ENCODE results near the gene HBM.
"Not testable (repeated sequence)": the region's sequence is repeated elsewhere in the genome, so short reads cannot be mapped to it uniquely, and the experiment has no call there.

Gene HBM

GRCh38 chr16:180681-181564, 15.1 kb downstream of the HBM start:
- in situ Hi-C loops (cut with MboI; ENCODE audit: low sequenced_read_pairs), result no loop called here

- in situ Hi-C loops (cut with MboI; ENCODE audit: low sequenced_read_pairs), result no loop called here
Measured at GRCh38 chr16:181565-182021, 15.8 kb downstream of the HBM start.

- in situ Hi-C loops (cut with MboI; ENCODE audit: low sequenced_read_pairs), result no loop called here
Measured at GRCh38 chr16:183005-183404, 17.2 kb downstream of the HBM start.

- in situ Hi-C loops (cut with MboI; ENCODE audit: low sequenced_read_pairs), result no loop called here
Measured at GRCh38 chr16:185213-185612, 19.4 kb downstream of the HBM start.

GRCh38 chr16:185691-186090, 19.9 kb downstream of the HBM start:
- in situ Hi-C loops (cut with MboI; ENCODE audit: low sequenced_read_pairs), result no loop called here

GRCh38 chr16:187330-187729, 21.6 kb downstream of the HBM start:
- in situ Hi-C loops (cut with MboI; ENCODE audit: low sequenced_read_pairs), result no loop called here

- in situ Hi-C loops (cut with MboI; ENCODE audit: low sequenced_read_pairs), result no loop called here
Measured at GRCh38 chr16:188674-189073, 22.9 kb downstream of the HBM start.

GRCh38 chr16:189604-190186, 23.9 kb downstream of the HBM start:
- in situ Hi-C loops (cut with MboI; ENCODE audit: low sequenced_read_pairs), result no loop called here

- in situ Hi-C loops (cut with MboI; ENCODE audit: low sequenced_read_pairs), result no loop called here
Measured at GRCh38 chr16:191831-192230, 26.1 kb downstream of the HBM start.

GRCh38 chr16:192686-193085, 26.9 kb downstream of the HBM start:
- in situ Hi-C loops (cut with MboI; ENCODE audit: low sequenced_read_pairs), result no loop called here

GRCh38 chr16:193441-193840, 27.7 kb downstream of the HBM start:
- in situ Hi-C loops (cut with MboI; ENCODE audit: low sequenced_read_pairs), result no loop called here

GRCh38 chr16:194516-194915, 28.7 kb downstream of the HBM start:
- in situ Hi-C loops (cut with MboI; ENCODE audit: low sequenced_read_pairs), result no loop called here

- in situ Hi-C loops (cut with MboI; ENCODE audit: low sequenced_read_pairs), result no loop called here
Measured at GRCh38 chr16:200388-200787, 34.6 kb downstream of the HBM start.

- in situ Hi-C loops (cut with MboI; ENCODE audit: low sequenced_read_pairs), result no loop called here
Measured at GRCh38 chr16:203246-203645, 37.5 kb downstream of the HBM start.

GRCh38 chr16:204046-204445, 38.3 kb downstream of the HBM start:
- in situ Hi-C loops (cut with MboI; ENCODE audit: low sequenced_read_pairs), result not testable (repeated sequence)

GRCh38 chr16:209359-209758, 43.6 kb downstream of the HBM start:
- in situ Hi-C loops (cut with MboI; ENCODE audit: low sequenced_read_pairs), result not testable (repeated sequence)

- in situ Hi-C loops (cut with MboI; ENCODE audit: low sequenced_read_pairs), result not testable (repeated sequence)
Measured at GRCh38 chr16:211631-212180, 45.9 kb downstream of the HBM start.

GRCh38 chr16:212999-213398, 47.2 kb downstream of the HBM start:
- in situ Hi-C loops (cut with MboI; ENCODE audit: low sequenced_read_pairs), result no loop called here

Data from HL-60/S4 treated with retinoic acid at 250 ng/mL for 4 days and 3 days (cell line).